ENCODE results near the gene TPPP3. TPM values are rescaled to one million over a fixed set of nuclear protein-coding genes. Genes with fewer than 3 reads are reported as not detected.

The TPPP3 gene
- total and polyA plus RNA-seq, 2 donors (not counting 3 experiments of a cell fraction or from before 2014, with no cell fraction given): 0.33 to 1.3 TPM

- Histone ChIP-seq H3K4me1 (ENCODE audit: control insufficient read depth, extremely low read depth, insufficient read depth, low read length) (peaks cover 4% of the 10 kb centered on the region), H3K9me1 (replicated peaks; ENCODE audit: control insufficient read depth, extremely low read depth, insufficient read depth, low read length) (no peaks in the 10 kb centered on the region), H3K9ac (replicated peaks; ENCODE audit: extremely low read depth, insufficient read depth, low read length) (no peak overlapping the region), H3K27ac (ENCODE audit: insufficient read depth, low read depth, low read length) (no peak overlapping the region), H3K9me3 (replicated peaks; ENCODE audit: control insufficient read depth, insufficient read depth, low read length) (no peaks in the 10 kb centered on the region), H3K36me3 (ENCODE audit: control insufficient read depth in 2 of 2, extremely low read depth in 1 of 2, insufficient read depth in 2 of 2, low read length in 2 of 2) (peaks cover 0 to 21% of the 10 kb centered on the region in 2 experiments), H3K4me3 (replicated peaks in 1 of 3; ENCODE audit: insufficient read depth in 1 of 3, low read depth in 1 of 3, low read length in 3 of 3) (no peak overlapping the region), H3K27me3 (ENCODE audit: control insufficient read depth in 2 of 2, insufficient read depth in 2 of 2, low read length in 2 of 2) (no peaks in the 10 kb centered on the region), H3K4me2 (ENCODE audit: insufficient read depth, low read length) (no peak overlapping the region), H4K20me1 (replicated peaks; ENCODE audit: control insufficient read depth, extremely low read depth, insufficient read depth, low read length) (no peaks in the 10 kb centered on the region), H2AFZ (ENCODE audit: low read depth, low read length) (no peak overlapping the region), H3K79me2 (ENCODE audit: control insufficient read depth, insufficient read depth, low read length) (no peaks in the 10 kb centered on the region)
- dilution Hi-C loops (cut with MboI; ENCODE audit: extremely low pct_ligation_motif_present, low sequenced_read_pairs) (no loop called here), intact Hi-C loops (cut with micrococcal nuclease) (no loop called here)
- DNase-seq (ENCODE audit: low read depth, low spot score) (no peak), FAIRE-seq (no peak)
- ChIA-PET CTCF (interaction anchor here (1.1 to 1.4 kb wide), 3 partner anchors 21 to 36 kb away, joined by 4 to 5 read pairs (median 4); no protein-coding TSS in a partner anchor), POLR2A (no interaction called here)
- TF ChIP-seq JUN (IDR thresholded peaks at IDR 0.05; ENCODE audit: borderline replicate concordance, insufficient read depth, insufficient read length, low read depth): no peak
- TF ChIP-seq CTCF (IDR thresholded peaks at IDR 0.05; ENCODE audit: extremely low read depth in 1 of 2, insufficient read depth in 1 of 2, low read depth in 1 of 2, low read length in 2 of 2): no peak
- no peak for TF ChIP-seq FOS (IDR thresholded peaks at IDR 0.05; ENCODE audit: borderline replicate concordance, insufficient read depth, low read length)
- TF ChIP-seq MYC (IDR thresholded peaks at IDR 0.05; ENCODE audit: low read depth, low read length): no peak
- TF ChIP-seq MAX (IDR thresholded peaks at IDR 0.05; ENCODE audit: insufficient read depth, insufficient read length): no peak
- TF ChIP-seq GATA2 (IDR thresholded peaks at IDR 0.05; ENCODE audit: insufficient read depth, insufficient read length, low read depth, low read length): no peak
- no peak for TF ChIP-seq POLR2AphosphoS5 (IDR thresholded peaks at IDR 0.05; ENCODE audit: insufficient read depth, low read depth, low read length)
- no peak for TF ChIP-seq EZH2 (IDR thresholded peaks at IDR 0.05; ENCODE audit: borderline replicate concordance, low read depth, low read length, severe bottlenecking)
- TF ChIP-seq POLR2A (IDR thresholded peaks at IDR 0.05; ENCODE audit: low read depth, low read length): no peak
- BruUV-seq (replicated peaks): no TSS peak
Observed at GRCh38 chr16:67435758-67436164, 42.5 kb upstream of the TPPP3 start.

Data from endothelial cell of umbilical vein (primary cell).